HAP-1 (cell line): ENCODE measurements around the gene KBTBD12.
"Not testable (repeated sequence)": the region's sequence is repeated elsewhere in the genome, so short reads cannot be mapped to it uniquely, and the experiment has no call there.

Experiments
- DNase-seq, 2 experiments: peaks; one replicate each; pipeline ENCODE4 v3.0.0-alpha.2; 2016 to 2020; ENCODE audit warnings: low spot score in 2 of 2
- H3K27me3 ChIP-seq: fragments of 250-450 bp; sonication (Bioruptor Pico); 2 replicates; pipeline ENCODE4 v1.5.1; 2020; ENCODE audit warnings: low read depth, mild to moderate bottlenecking, moderate library complexity
- H3K36me3 ChIP-seq: fragments of 250-450 bp; sonication (Bioruptor Pico); replicated peaks from 2 replicates; pipeline ENCODE4 v1.5.1; 2020; ENCODE audit warnings: mild to moderate bottlenecking
- H3K4me1 ChIP-seq: fragments of 250-450 bp; sonication (Bioruptor Pico); 2 replicates; pipeline ENCODE4 v1.5.1; 2020; ENCODE audit warnings: mild to moderate bottlenecking
- H3K4me3 ChIP-seq: fragments of 250-450 bp; sonication (Bioruptor Pico); 2 replicates; pipeline ENCODE4 v1.5.1; 2020; ENCODE audit warnings: mild to moderate bottlenecking, moderate library complexity
- H3K9me3 ChIP-seq: fragments of 250-450 bp; sonication (Bioruptor Pico); 2 replicates; pipeline ENCODE4 v1.5.1; 2020; ENCODE audit warnings: mild to moderate bottlenecking, moderate library complexity
- in situ Hi-C: fragments of 300-500 bp; cut with MboI; formaldehyde crosslinking; loops from 3 replicates; pipeline ENCODE4 v1.14.3; 2020; ENCODE audit warnings: low sequenced_read_pairs, inconsistent platforms, mixed read lengths

The KBTBD12 gene, protein sequence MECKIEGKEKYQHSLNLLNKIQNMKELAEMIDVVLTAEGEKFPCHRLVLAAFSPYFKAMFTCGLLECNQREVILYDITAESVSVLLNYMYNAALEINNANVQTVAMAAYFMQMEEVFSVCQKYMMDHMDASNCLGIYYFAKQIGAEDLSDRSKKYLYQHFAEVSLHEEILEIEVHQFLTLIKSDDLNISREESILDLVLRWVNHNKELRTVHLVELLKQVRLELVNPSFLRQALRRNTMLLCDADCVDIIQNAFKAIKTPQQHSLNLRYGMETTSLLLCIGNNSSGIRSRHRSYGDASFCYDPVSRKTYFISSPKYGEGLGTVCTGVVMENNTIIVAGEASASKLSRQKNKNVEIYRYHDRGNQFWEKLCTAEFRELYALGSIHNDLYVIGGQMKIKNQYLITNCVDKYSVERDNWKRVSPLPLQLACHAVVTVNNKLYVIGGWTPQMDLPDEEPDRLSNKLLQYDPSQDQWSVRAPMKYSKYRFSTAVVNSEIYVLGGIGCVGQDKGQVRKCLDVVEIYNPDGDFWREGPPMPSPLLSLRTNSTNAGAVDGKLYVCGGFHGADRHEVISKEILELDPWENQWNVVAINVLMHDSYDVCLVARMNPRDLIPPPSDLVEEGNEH

DNA sequence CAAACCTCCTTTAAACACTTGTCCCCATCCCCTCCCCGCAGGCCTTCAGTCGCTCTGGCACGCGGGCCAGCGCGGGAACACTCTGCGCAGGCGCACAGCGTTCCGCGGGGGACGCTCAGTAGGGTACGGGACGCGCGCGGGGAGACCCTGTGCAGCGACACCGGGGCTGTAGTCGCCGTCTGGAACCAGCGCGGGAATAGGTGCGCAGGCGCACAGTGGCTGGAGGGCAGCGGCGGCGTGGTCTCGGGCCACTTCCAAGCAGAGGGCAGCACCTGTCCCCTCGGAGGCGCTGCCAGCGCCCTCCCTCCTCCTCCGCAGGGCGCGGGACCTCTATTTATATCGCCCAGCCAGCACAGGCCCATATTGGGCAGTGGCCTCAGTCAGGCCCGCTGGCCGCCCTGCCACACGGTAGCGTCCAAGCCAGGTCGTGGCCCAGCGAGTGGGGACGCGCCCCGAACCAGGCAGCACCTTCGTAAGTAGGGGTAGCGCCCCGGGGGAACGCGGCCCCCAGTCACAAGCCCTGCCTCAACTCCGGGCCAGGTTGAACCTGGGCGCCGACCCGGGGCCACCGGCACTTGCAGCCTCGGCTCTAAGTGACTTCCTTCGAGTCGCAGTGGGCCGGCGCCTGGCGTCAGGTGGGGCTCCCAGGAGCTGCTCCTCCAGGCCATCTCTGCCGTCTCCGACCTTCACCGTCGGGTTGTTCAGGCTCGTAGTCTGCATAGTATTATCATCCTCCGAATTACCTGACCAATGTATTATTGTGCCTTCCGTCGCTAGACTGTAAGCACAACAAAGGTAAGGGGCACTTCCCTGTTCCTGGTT is at the start of gene KBTBD12:
Gene KBTBD12, plus strand, starts transcription at position 118 of the 822 bp plus-strand sequence. CDS start 7,830 bp downstream, outside the sequence.
- Histone ChIP-seq H3K4me3 (no peak within 1 kb of the TSS), H3K36me3 (no peaks in the 10 kb centered on the region), H3K4me1 (peaks cover 3% of the 10 kb centered on the region; the same call in 1 of the 2 replicates), H3K9me3 (no peaks in the 10 kb centered on the region), H3K27me3 (no peaks in the 10 kb centered on the region; the same call in 1 of the 2 replicates)
- in situ Hi-C loops = no loop called here
- DNase-seq = no peak

DNA sequence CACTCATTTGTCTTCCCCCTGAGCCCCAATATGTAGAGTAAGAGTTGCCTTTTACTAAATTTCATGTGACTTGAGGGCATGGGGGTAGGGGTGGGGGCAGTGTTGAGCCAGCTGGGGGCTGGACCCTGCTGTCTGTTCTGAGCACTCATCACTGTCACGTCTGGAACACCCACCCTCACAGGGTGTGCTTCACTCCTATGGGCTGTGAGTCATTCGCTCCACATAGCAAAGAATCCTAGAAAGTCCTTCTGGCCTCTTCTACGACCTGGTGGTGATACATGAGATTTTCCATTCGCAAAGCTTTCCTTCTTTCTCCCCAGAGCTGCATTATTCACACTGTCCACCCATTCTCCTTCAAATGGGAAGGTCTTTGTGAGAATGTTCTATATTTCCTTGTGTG is 49.1 kb upstream of the KBTBD12 start:
- in situ Hi-C loops = no loop called here
- no peak overlapping the region for H3K4me3 ChIP-seq
- no peaks in the 10 kb centered on the region; the same call in 1 of the 2 replicates for H3K9me3 ChIP-seq
- H3K27me3 ChIP-seq = peaks cover 3% of the 10 kb centered on the region; the same call in 1 of the 2 replicates
- no peaks in the 10 kb centered on the region for H3K4me1 ChIP-seq
- H3K36me3 ChIP-seq = no peaks in the 10 kb centered on the region
- DNase-seq = no peak

DNA sequence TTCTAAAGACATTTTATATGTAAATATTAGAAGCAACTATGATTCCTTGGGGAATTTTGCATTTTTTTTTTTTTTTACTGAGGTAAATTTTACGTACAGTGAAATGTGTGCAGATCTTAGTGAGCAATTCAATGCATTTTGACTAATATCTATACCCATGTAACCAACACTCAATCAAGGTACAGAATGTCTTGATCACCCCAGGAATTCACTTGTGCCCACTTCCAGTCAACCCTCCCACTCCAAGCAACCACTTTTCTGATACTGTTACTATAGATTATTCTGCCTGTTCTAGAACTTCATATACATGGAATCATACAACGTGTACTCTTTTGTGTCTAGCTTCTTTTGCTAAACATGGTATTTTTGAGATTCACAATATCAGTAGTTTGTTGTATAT is 47.6 kb upstream of the KBTBD12 start:
- no peaks in the 10 kb centered on the region for H3K9me3 ChIP-seq
- no peak for DNase-seq
- in situ Hi-C loops = no loop called here
- no peaks in the 10 kb centered on the region for H3K36me3 ChIP-seq
- no peak overlapping the region for H3K4me3 ChIP-seq
- H3K4me1 ChIP-seq = no peaks in the 10 kb centered on the region
- peaks cover 3% of the 10 kb centered on the region; the same call in 1 of the 2 replicates for H3K27me3 ChIP-seq

DNA sequence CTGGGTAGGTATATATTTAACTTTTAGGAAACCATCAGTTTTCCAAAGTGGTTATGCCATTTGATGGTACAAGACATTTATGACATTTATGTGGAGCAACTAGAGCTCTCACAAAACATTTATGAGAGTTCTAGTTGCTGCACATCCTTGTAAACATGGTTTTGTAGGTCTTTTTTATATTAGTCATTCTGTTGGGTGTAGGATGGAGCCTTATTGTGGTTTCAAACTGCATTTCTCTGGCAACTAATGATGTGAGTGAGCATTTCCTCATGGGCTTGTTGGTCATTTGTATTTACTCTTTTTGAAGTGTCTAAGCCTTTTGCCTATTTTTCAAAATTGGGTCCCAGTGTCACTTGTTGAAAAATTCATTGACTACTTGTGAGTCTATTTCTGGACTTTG is 47.0 kb upstream of the KBTBD12 start:
- Histone ChIP-seq H3K27me3 (peaks cover 3% of the 10 kb centered on the region; the same call in 1 of the 2 replicates), H3K36me3 (no peaks in the 10 kb centered on the region), H3K4me3 (no peak overlapping the region), H3K9me3 (no peaks in the 10 kb centered on the region), H3K4me1 (no peaks in the 10 kb centered on the region)
- no peak for DNase-seq
- in situ Hi-C loops = no loop called here

DNA sequence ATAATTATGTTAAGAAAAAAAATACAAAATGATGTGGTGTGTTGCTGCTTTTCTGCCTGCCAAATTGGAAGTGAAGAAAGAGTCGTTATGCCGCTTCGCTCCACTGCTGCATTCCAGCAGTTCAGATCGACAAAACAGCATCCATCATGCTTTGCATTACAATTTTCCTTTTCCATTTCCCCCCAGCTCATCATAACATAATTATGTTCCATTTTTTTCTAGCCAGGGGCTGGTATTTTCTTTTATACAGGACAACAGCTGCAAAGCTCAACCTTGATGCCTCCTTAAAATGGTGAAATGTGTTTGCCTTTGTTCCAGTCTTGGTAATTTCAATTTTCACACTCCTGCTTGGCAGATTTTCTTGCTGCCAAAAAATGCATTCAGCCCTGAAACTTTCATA is 44.9 kb upstream of the KBTBD12 start:
- Histone ChIP-seq H3K36me3 (no peaks in the 10 kb centered on the region), H3K4me3 (no peak overlapping the region), H3K9me3 (no peaks in the 10 kb centered on the region), H3K4me1 (no peaks in the 10 kb centered on the region), H3K27me3 (peaks cover 3% of the 10 kb centered on the region; the same call in 1 of the 2 replicates)
- in situ Hi-C loops = no loop called here
- DNase-seq = no peak

DNA sequence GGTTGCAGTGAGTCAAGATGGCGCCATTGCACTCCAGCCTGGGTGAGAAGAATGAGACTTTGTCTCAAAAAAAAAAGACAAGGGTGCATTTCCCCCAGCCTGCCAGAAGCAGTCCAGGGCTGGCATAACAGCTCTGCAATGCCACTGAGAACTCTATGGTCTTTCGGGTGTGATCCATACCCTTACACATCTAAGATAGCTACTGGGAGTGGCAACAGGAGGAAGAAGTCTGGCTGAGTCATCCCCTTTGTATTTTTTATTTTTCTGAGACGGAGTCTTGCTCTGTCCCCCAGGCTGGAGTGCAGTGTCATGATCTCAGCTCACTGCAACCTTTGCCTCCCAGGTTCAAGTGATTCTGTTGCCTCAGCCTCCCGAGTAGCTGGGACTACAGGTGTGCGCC is 40.9 kb upstream of the KBTBD12 start:
- H3K9me3 ChIP-seq, H3K4me3 ChIP-seq, H3K27me3 ChIP-seq, H3K4me1 ChIP-seq, H3K36me3 ChIP-seq, DNase-seq, in situ Hi-C loops: not testable (repeated sequence)

DNA sequence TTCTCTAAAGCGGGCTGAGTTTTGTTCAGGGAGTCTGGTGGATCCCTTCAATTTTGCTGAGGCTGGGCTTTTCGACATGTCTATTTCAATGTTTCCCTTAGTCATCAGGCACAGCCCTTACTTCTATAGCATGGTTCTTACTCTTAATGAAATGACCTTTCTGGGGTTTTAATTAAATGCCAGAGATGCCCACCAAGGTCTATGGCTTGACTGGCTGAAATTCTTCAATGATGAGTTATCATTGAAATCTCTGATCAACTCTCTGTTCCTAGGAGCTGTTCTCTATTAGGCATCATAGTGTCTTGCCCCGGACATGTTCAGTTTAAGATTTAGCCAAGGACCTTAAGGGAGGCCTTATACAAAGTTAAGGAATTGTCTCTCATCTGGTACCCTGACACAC is 33.4 kb upstream of the KBTBD12 start:
- peaks cover 4% of the 10 kb centered on the region for H3K4me1 ChIP-seq
- no peak for DNase-seq
- H3K36me3 ChIP-seq = no peaks in the 10 kb centered on the region
- H3K4me3 ChIP-seq = no peak overlapping the region
- in situ Hi-C loops = no loop called here
- no peaks in the 10 kb centered on the region for H3K9me3 ChIP-seq
- H3K27me3 ChIP-seq = peaks cover 3% of the 10 kb centered on the region; the same call in 1 of the 2 replicates

DNA sequence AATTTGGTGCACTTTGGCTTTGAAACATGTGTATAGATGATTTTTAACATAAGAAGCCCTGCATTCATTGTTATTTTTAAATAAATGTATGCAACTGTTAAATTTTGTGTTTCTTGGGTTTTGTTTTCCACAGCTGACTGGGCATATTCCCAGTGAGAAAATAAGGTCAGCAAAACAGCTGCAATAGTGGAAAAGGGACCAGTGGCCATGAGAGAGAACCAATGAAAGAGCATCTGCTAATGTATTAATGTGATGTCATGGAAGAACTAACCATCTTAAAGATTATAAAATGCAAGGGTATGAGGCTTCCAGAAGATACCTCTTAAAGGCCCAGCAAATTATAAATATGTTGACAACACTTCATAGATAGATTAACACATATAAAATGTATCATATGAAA is 31.0 kb upstream of the KBTBD12 start:
- Histone ChIP-seq H3K36me3 (no peaks in the 10 kb centered on the region), H3K9me3 (no peaks in the 10 kb centered on the region), H3K4me1 (peaks cover 14% of the 10 kb centered on the region), H3K4me3 (no peak overlapping the region), H3K27me3 (no peaks in the 10 kb centered on the region)
- no peak for DNase-seq
- in situ Hi-C loops = no loop called here

DNA sequence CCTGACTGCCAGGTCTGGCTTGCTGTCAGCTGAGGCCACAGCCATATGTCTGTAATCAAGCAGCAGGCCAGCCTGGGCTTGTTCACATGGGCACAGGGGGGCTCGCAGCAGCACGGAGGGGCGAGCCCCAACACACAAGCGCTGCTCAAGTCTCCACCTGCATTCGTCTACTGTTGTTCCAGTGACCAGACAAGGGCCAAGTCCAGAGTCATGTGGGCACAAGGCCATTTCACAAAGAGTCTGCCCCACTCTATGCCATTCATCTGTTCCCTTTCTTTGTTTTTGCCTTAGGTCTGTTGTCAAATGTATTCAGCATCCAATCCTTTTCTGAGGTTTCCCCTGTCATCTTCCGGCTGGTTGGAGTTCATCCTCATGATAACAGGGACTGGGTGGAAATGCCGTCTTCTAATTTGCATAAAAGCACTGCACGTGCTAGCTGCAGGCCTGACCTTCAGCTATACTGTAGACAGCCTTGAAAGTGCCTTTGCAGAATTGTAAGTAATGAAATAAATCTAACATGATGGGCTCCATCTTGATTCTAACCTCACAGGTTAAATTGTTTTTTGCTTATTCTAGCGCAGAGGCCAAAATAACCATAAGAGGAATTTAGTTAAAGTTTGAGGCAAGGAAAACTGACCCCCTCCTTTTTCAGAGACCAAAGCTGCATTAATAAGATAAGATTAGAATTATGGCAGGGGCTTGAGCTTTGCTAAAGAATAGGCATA is 28.6 kb upstream of the KBTBD12 start:
- no peaks in the 10 kb centered on the region for H3K27me3 ChIP-seq
- no peaks in the 10 kb centered on the region for H3K36me3 ChIP-seq
- peak; percentile 5 to 20 for DNase-seq
- H3K4me3 ChIP-seq = no peak overlapping the region
- in situ Hi-C loops = no loop called here
- peaks cover 22% of the 10 kb centered on the region for H3K4me1 ChIP-seq
- 0 out of 2 replicates have a peak, but pooled peaks cover 4% of the 10 kb centered on the region for H3K9me3 ChIP-seq

DNA sequence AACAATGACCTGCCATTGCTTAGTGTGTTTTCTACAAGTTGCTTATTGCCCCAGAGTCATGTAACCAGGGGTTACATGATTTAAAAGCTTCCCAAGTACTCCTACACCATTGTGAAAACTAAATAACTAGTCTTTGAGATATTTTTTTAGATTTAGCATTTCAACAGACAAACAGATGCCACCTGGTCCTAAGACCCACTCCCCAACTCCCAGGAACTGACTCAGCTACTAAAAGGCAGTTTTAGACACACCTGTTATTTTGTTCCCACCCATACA is 28.1 kb upstream of the KBTBD12 start:
- Histone ChIP-seq H3K4me3 (no peak overlapping the region), H3K9me3 (0 out of 2 replicates have a peak, but pooled peaks cover 4% of the 10 kb centered on the region), H3K36me3 (no peaks in the 10 kb centered on the region), H3K27me3 (no peaks in the 10 kb centered on the region), H3K4me1 (peaks cover 22% of the 10 kb centered on the region)
- in situ Hi-C loops = no loop called here
- DNase-seq = peak; percentile 11 to 12

DNA sequence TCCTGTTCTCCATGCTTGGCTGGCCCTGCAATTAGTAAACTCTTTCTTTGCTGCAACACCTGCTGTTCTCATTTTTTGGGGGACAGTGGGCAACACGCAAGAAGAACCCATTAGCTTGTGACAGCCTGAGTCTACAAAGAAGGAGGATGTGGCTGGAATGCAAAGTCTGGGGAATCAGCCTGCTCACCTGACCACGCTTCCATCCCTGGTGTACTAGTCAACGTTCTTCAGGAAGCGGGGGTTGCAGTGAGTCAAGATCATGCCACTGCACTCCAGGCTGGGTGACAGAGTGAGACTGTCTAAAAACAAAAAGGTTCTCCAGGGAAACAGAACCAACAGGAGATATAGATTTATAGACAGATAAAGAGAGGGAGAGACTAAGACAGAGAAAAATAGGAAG is 27.7 kb upstream of the KBTBD12 start:
- no peak for DNase-seq
- Histone ChIP-seq H3K4me1 (peaks cover 22% of the 10 kb centered on the region), H3K36me3 (no peaks in the 10 kb centered on the region), H3K27me3 (no peaks in the 10 kb centered on the region), H3K9me3 (0 out of 2 replicates have a peak, but pooled peaks cover 4% of the 10 kb centered on the region), H3K4me3 (no peak overlapping the region)
- in situ Hi-C loops = no loop called here

DNA sequence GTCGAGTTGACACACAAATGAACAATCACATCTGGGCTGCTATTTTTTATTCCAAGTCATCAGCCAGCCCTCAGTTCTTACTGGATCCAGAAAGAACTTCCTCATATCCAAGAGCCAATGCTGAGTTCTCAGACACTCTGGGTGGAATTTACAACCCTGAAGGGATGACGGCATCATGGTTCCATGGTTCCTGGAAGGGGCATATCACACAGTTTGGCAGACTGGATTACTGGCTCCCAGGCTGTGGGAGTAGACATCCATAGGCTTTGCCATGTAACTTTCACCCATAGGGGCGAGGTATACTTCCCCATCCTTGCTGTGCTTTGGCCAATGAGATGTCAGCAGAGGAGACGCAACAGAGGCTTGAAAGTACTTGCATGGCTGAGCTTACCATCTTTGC is 26.9 kb upstream of the KBTBD12 start:
- Histone ChIP-seq H3K4me1 (peaks cover 22% of the 10 kb centered on the region), H3K9me3 (0 out of 2 replicates have a peak, but pooled peaks cover 4% of the 10 kb centered on the region), H3K4me3 (no peak overlapping the region), H3K36me3 (no peaks in the 10 kb centered on the region), H3K27me3 (no peaks in the 10 kb centered on the region)
- no peak for DNase-seq
- in situ Hi-C loops = no loop called here

DNA sequence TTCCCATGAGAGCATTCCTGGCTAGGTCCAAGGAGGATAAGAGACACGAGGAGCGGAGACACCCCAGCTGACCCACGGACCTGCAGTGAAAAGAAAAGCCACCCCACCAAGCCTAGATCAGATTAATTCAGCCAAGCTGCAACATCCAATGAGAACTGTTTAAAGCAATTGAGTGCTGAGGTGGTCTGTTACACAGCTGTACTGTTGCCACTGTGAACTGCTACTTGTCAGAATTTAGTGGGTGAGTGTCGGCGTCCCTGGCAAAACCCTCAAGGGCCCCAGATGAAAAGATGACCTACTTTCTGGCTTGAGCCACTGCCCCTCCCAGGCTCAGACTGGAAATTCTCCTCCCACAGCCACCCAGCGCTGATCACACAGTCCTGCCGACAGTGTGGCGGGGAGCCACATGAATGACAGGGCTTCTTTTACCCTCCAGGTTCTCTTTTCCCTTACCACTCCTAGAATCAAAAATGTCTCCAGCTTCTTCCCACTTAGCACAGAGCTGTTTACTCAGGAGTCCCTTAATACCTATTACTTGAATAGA is 26.4 kb upstream of the KBTBD12 start:
- DNase-seq = peak; percentile 5 to 44
- in situ Hi-C loops = no loop called here
- H3K4me1 ChIP-seq = peaks cover 22% of the 10 kb centered on the region
- no peaks in the 10 kb centered on the region for H3K27me3 ChIP-seq
- 0 out of 2 replicates have a peak, but pooled peaks cover 4% of the 10 kb centered on the region for H3K9me3 ChIP-seq
- H3K36me3 ChIP-seq = no peaks in the 10 kb centered on the region
- H3K4me3 ChIP-seq = no peak overlapping the region
